K562 (cell line): ENCODE measurements around the gene TBC1D5. TPM values are rescaled to one million over a fixed set of nuclear protein-coding genes. Genes with fewer than 3 reads are reported as not detected.

ENCODE experiments used
- CBFA2T2 ChIP-seq: fragments of 450-650 bp; conservative IDR thresholded peaks from 2 replicates; pipeline ENCODE4 v1.6.1; 2017; ENCODE audit warnings: mild to moderate bottlenecking
- CBFB ChIP-seq: sonication (generic); formaldehyde crosslinking; IDR thresholded peaks from 2 replicates; pipeline ENCODE4 v1.4.0; 2020; ENCODE audit warnings: mild to moderate bottlenecking, missing genetic modification reagents
- E2F8 ChIP-seq: fragments of 450-650 bp; IDR thresholded peaks from 2 replicates; pipeline ENCODE4 v1.7.1; 2018; ENCODE audit warnings: mild to moderate bottlenecking, low read depth; ENCODE audit not compliant: partially characterized antibody
- PCBP2 ChIP-seq: fragments of 200-400 bp; formaldehyde crosslinking; IDR thresholded peaks from 2 replicates; pipeline ENCODE4 v1.6.1; 2018; ENCODE audit warnings: low read length, low read depth, mild to moderate bottlenecking, moderate library complexity; ENCODE audit not compliant: poor library complexity, severe bottlenecking
- POLR2H ChIP-seq: IDR thresholded peaks from 2 replicates; pipeline ENCODE4 v1.6.1; 2016; ENCODE audit warnings: missing genetic modification characterization, low read depth, mild to moderate bottlenecking, control low read depth, missing compliant biosample characterization, moderate library complexity
- RFX7 ChIP-seq: fragments of 250-450 bp; sonication (Bioruptor Pico); IDR thresholded peaks from 2 replicates; pipeline ENCODE4 v1.5.1; 2021; ENCODE audit warnings: mild to moderate bottlenecking
- SIN3A ChIP-seq, 2 experiments: fragments of 150-350 bp in 1 of 2; IDR thresholded peaks; 2 replicates each; pipeline ENCODE4 v1.6.1; 2011 to 2016; ENCODE audit warnings: borderline replicate concordance in 2 of 2, low read depth in 2 of 2, low read length in 2 of 2, mild to moderate bottlenecking in 2 of 2, moderate library complexity in 2 of 2; ENCODE audit not compliant: control insufficient read depth in 1 of 2
- ZBTB26 ChIP-seq: fragments of 450-650 bp; formaldehyde crosslinking; IDR thresholded peaks from 2 replicates; pipeline ENCODE4 v1.4.0; 2022; ENCODE audit warnings: missing genetic modification characterization
- ZBTB40 ChIP-seq, 2 experiments: fragments of 450-650 bp in 1 of 2; sonication (generic) in 1 of 2; formaldehyde crosslinking in 1 of 2; IDR thresholded peaks; 2 replicates each; pipeline versions ENCODE4 v1.7.1 to v1.9.0; 2016 to 2022; ENCODE audit warnings: inconsistent platforms in 1 of 2, mild to moderate bottlenecking in 1 of 2, missing genetic modification reagents in 1 of 2
- ZNF184 ChIP-seq: sonication (generic); formaldehyde crosslinking; IDR thresholded peaks from 2 replicates; pipeline ENCODE4 v1.5.0; 2020; ENCODE audit warnings: missing genetic modification reagents
- ZNF197 ChIP-seq: fragments of 200-800 bp; sonication (Bioruptor generic); IDR thresholded peaks from 2 replicates; pipeline ENCODE4 v1.6.1; 2016; ENCODE audit warnings: low read depth, missing genetic modification characterization, missing compliant biosample characterization
- ZNF224 ChIP-seq: sonication (generic); formaldehyde crosslinking; IDR thresholded peaks from 2 replicates; pipeline ENCODE4 v1.8.0; 2022; ENCODE audit warnings: mild to moderate bottlenecking, missing genetic modification reagents
- ZNF384 ChIP-seq: IDR thresholded peaks from 2 replicates; pipeline ENCODE4 v1.6.1; 2012; ENCODE audit warnings: low read depth, low read length, improper control_type of control experiment
- ZNF707 ChIP-seq: fragments of 250-450 bp; sonication (Bioruptor Pico); conservative IDR thresholded peaks from 2 replicates; pipeline ENCODE4 v1.8.0; 2022; ENCODE audit warnings: inconsistent platforms, mild to moderate bottlenecking, moderate library complexity
- ZSCAN32 ChIP-seq: fragments of 450-650 bp; formaldehyde crosslinking; IDR thresholded peaks from 2 replicates; pipeline ENCODE4 v1.4.0; 2020; ENCODE audit warnings: mild to moderate bottlenecking, moderate library complexity
- polyA plus RNA-seq, 8 experiments: library from polyadenylated mRNA; depleted of rRNA in 4 of 8; stranded (reverse) in 5 of 8; unstranded in 3 of 8; fragments of >200 nt; fragmentation: Nextera tagmentation in 2 of 8; fragmentation: Illumina TruSeq in 1 of 8; extraction: Ambion mirVana in 2 of 8; extraction: Trizol in 1 of 8; gene quantifications; 2 replicates each; pipeline versions ENCODE4 v1.2.1 to v1.2.3, GENCODE V29; 2011 to 2014; ENCODE audit warnings: inconsistent platforms in 1 of 8, missing spikeins in 1 of 8
- total RNA-seq, 7 experiments: library from RNA; depleted of rRNA in 6 of 7; stranded (reverse); fragments of >200 nt in 6 of 7; fragmentation: Illumina TruSeq in 2 of 7; extraction: Trizol in 2 of 7; gene quantifications; 2 replicates each; pipeline versions ENCODE4 v1.2.1 to v1.2.3, GENCODE V29; 2011 to 2021; ENCODE audit warnings: low replicate concordance in 1 of 7

The TBC1D5 gene
- total and polyA plus RNA-seq, 9 of the 15 experiments (the other 6 are each of a cell fraction or from before 2014, with no cell fraction given) = 2.9 to 38.1 (median 25.6) TPM

- TF ChIP-seq POLR2H (tag) (peak; percentile 55; the same call in 1 of the 2 replicates), SIN3A (IDR thresholded peaks at IDR 0.05; ENCODE audit: borderline replicate concordance in 2 of 2, control insufficient read depth in 1 of 2, low read depth in 2 of 2, low read length in 2 of 2) (no peak), ZNF224 (CRISPR knock-in tag) (no peak), ZBTB26 (no peak), ZNF197 (peak; percentile 13; the same call in 1 of the 2 replicates), ZNF707 (CRISPR knock-in tag) (no peak), PCBP2 (no peak), E2F8 (no peak), ZBTB40 (IDR thresholded peaks at IDR 0.05) (peak; percentile 13; the same call in 1 of the 2 replicates), ZBTB40 (CRISPR knock-in tag; IDR thresholded peaks at IDR 0.05) (no peak), ZSCAN32 (CRISPR knock-in tag) (no peak), CBFA2T2 (no peak), RFX7 (CRISPR knock-in tag) (no peak), ZNF184 (CRISPR knock-in tag) (no peak), ZNF384 (peak; percentile 81), CBFB (no peak)
Observed at GRCh38 chr3:17741621-17742101, 770 bp downstream of the TBC1D5 start (continued).
